Measurements from ENCODE around the gene CREB3. TPM values are rescaled to one million over a fixed set of nuclear protein-coding genes. Genes with fewer than 3 reads are reported as not detected.

The CREB3 gene
- total and polyA plus RNA-seq, 9 of the 15 experiments (the other 6 are each of a cell fraction or from before 2014, with no cell fraction given), result 5.7 to 18.3 (median 14.9) TPM

DNA sequence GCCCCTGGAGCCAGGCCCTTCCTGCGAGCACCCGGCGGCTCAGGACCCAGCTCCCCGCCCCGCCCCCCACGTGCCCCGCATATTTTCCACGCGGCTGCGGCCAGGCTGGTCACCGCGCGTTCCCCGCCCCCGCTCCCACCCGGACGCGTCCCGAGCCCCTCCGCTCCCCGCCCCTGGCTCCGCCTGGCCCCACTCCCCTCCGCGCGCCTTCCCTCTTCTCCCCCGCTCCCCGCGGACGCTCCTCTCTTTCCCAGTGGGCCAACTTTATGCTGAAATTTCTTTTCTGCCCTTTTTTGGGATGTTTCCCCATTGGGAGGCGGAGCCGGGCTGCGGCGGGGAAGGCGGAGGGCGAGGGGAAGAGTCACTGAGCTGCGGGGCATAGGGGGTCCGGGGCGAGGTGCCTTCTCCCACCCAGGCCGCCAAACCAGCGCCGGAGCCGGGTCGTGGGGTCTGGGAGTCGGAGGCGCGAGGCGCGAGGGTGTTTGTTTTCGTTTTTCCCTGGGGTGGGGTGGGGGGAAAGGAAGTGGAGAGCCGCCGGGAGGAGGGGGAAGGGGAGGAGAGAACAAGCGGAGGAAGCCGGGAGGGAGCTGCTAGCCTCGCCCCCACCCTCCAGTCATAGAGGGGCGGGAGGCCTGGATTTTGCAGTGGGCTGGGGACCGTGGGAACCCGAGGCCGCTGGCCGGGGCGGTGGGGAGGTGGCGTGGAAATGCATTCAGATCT lies 41.7 kb upstream of the CREB3 start (continued):
- TF ChIP-seq, protein P1, sequence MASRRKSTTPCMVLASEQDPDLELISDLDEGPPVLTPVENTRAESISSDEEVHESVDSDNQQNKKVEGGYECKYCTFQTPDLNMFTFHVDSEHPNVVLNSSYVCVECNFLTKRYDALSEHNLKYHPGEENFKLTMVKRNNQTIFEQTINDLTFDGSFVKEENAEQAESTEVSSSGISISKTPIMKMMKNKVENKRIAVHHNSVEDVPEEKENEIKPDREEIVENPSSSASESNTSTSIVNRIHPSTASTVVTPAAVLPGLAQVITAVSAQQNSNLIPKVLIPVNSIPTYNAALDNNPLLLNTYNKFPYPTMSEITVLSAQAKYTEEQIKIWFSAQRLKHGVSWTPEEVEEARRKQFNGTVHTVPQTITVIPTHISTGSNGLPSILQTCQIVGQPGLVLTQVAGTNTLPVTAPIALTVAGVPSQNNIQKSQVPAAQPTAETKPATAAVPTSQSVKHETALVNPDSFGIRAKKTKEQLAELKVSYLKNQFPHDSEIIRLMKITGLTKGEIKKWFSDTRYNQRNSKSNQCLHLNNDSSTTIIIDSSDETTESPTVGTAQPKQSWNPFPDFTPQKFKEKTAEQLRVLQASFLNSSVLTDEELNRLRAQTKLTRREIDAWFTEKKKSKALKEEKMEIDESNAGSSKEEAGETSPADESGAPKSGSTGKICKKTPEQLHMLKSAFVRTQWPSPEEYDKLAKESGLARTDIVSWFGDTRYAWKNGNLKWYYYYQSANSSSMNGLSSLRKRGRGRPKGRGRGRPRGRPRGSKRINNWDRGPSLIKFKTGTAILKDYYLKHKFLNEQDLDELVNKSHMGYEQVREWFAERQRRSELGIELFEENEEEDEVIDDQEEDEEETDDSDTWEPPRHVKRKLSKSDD (conservative IDR thresholded peaks at IDR 0.05; ENCODE audit: low read length), result no peak
- TF ChIP-seq SMARCE1 (IDR thresholded peaks at IDR 0.05) (no peak), RBFOX2 (IDR thresholded peaks at IDR 0.05; ENCODE audit: low read depth, low read length) (peak; percentile 76), ZNF830 (CRISPR knock-in tag; IDR thresholded peaks at IDR 0.05) (no peak), ZBTB7A (IDR thresholded peaks at IDR 0.05; ENCODE audit: borderline replicate concordance, control insufficient read depth, low read depth, low read length) (0 out of 2 replicates have a peak, but pooled peaks have one; percentile 30), L3MBTL2 (IDR thresholded peaks at IDR 0.05) (peak; percentile 59), CHD4 (IDR thresholded peaks at IDR 0.05; ENCODE audit: insufficient read depth, insufficient replicate concordance, low read depth, low read length, poor library complexity, severe bottlenecking) (no peak), FOXK2 (conservative IDR thresholded peaks at IDR 0.05 in 1 of 2, IDR thresholded peaks at IDR 0.05 in 1 of 2; ENCODE audit: low read depth in 2 of 2) (0 out of 4 replicates have a peak, but pooled peaks have one; percentile 22 to 26), SREBF2 (CRISPR knock-in tag; IDR thresholded peaks at IDR 0.05) (no peak), ZNF347 (CRISPR knock-in tag; IDR thresholded peaks at IDR 0.05; ENCODE audit: low read depth) (no peak), GABPA (tag; conservative IDR thresholded peaks at IDR 0.05; ENCODE audit: low read depth) (peak; percentile 68), GABPB1 (CRISPR knock-in tag; IDR thresholded peaks at IDR 0.05) (no peak)
- TF ChIP-seq, protein P2, sequence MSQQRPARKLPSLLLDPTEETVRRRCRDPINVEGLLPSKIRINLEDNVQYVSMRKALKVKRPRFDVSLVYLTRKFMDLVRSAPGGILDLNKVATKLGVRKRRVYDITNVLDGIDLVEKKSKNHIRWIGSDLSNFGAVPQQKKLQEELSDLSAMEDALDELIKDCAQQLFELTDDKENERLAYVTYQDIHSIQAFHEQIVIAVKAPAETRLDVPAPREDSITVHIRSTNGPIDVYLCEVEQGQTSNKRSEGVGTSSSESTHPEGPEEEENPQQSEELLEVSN (IDR thresholded peaks at IDR 0.05; ENCODE audit: borderline replicate concordance in 1 of 2, extremely low read depth in 1 of 2, insufficient read depth in 1 of 2, insufficient read length in 1 of 2, low read depth in 1 of 2, low read length in 1 of 2, poor library complexity in 1 of 2, severe bottlenecking in 1 of 2), result peak in 1 of 2 experiments; percentile 47
- TF ChIP-seq, protein P3, sequence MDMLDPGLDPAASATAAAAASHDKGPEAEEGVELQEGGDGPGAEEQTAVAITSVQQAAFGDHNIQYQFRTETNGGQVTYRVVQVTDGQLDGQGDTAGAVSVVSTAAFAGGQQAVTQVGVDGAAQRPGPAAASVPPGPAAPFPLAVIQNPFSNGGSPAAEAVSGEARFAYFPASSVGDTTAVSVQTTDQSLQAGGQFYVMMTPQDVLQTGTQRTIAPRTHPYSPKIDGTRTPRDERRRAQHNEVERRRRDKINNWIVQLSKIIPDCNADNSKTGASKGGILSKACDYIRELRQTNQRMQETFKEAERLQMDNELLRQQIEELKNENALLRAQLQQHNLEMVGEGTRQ (CRISPR knock-in tag; IDR thresholded peaks at IDR 0.05), result peak; percentile 22; the same call in 1 of the 2 replicates
- TF ChIP-seq, protein P4, sequence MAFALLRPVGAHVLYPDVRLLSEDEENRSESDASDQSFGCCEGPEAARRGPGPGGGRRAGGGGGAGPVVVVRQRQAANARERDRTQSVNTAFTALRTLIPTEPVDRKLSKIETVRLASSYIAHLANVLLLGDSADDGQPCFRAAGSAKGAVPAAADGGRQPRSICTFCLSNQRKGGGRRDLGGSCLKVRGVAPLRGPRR (CRISPR knock-in tag; IDR thresholded peaks at IDR 0.05), result no peak
- TF ChIP-seq, protein P5, sequence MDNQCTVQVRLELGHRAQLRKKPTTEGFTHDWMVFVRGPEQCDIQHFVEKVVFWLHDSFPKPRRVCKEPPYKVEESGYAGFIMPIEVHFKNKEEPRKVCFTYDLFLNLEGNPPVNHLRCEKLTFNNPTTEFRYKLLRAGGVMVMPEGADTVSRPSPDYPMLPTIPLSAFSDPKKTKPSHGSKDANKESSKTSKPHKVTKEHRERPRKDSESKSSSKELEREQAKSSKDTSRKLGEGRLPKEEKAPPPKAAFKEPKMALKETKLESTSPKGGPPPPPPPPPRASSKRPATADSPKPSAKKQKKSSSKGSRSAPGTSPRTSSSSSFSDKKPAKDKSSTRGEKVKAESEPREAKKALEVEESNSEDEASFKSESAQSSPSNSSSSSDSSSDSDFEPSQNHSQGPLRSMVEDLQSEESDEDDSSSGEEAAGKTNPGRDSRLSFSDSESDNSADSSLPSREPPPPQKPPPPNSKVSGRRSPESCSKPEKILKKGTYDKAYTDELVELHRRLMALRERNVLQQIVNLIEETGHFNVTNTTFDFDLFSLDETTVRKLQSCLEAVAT (IDR thresholded peaks at IDR 0.05), result no peak
- TF ChIP-seq, protein P6, sequence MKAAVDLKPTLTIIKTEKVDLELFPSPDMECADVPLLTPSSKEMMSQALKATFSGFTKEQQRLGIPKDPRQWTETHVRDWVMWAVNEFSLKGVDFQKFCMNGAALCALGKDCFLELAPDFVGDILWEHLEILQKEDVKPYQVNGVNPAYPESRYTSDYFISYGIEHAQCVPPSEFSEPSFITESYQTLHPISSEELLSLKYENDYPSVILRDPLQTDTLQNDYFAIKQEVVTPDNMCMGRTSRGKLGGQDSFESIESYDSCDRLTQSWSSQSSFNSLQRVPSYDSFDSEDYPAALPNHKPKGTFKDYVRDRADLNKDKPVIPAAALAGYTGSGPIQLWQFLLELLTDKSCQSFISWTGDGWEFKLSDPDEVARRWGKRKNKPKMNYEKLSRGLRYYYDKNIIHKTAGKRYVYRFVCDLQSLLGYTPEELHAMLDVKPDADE (conservative IDR thresholded peaks at IDR 0.05; ENCODE audit: control insufficient read depth, low read depth, low read length), result 0 out of 2 replicates have a peak, but pooled peaks have one; percentile 20
